Testis (tissue), 2 donors: Measurements from ENCODE around the gene MDGA2.

Source experiments
- CTCF ChIP-seq, 3 experiments: fragments of 450-650 bp in 2 of 3; fragments of 200-600 bp in 1 of 3; sonication (generic) in 1 of 3; IDR thresholded peaks; one replicate each; pipeline ENCODE4 v1.5.1; 2016 to 2019; ENCODE audit warnings: antibody characterized with exemption in 3 of 3, mild to moderate bottlenecking in 2 of 3, moderate library complexity in 1 of 3
- POLR2A ChIP-seq: fragments of 450-650 bp; IDR thresholded peaks from one replicate; pipeline ENCODE4 v1.6.1; 2017; ENCODE audit warnings: antibody characterized with exemption, mild to moderate bottlenecking, moderate library complexity

GRCh38 chr14:47720281-47720680, 44.9 kb upstream of the MDGA2 start:
- no peak for TF ChIP-seq CTCF (IDR thresholded peaks at IDR 0.05)
- no peak for TF ChIP-seq POLR2A
